ENCODE results near the gene IGSF8. TPM values are rescaled to one million over a fixed set of nuclear protein-coding genes. Genes with fewer than 3 reads are reported as not detected.

IGSF8 gene
- total RNA-seq, 1 experiment from 2014 or later: 56.2 TPM

- Histone ChIP-seq H3T11ph (ENCODE audit: low read length) (no peak overlapping the region), H3K27me3 (ENCODE audit: insufficient read depth, low read length) (peaks cover 3% of the 10 kb centered on the region; the same call in 1 of the 2 replicates), H3K9ac (ENCODE audit: extremely low read depth, insufficient read length, low read length) (no peak overlapping the region), H2BK12ac (ENCODE audit: insufficient read length, low read depth, low read length) (no peak overlapping the region), H3K79me1 (ENCODE audit: insufficient read depth, low read depth, low read length, poor library complexity, severe bottlenecking) (no peaks in the 10 kb centered on the region), H4K5ac (ENCODE audit: insufficient read length, low read depth, low read length) (no peak overlapping the region), H3K4ac (ENCODE audit: low read depth, low read length) (no peak overlapping the region), H3K79me2 (ENCODE audit: insufficient read depth, low read length) (no peaks in the 10 kb centered on the region), H3K9me3 (ENCODE audit: control insufficient read depth, low read depth, low read length) (no peaks in the 10 kb centered on the region), H3K18ac (ENCODE audit: insufficient read length, low read depth, low read length) (no peak overlapping the region), H3K23ac (ENCODE audit: insufficient read length, low read depth, low read length) (no peak overlapping the region), H2AFZ (ENCODE audit: low read length) (no peak overlapping the region), H3K56ac (ENCODE audit: insufficient read length, low read depth, low read length) (no peak overlapping the region), H3K23me2 (ENCODE audit: insufficient read length, low read depth, low read length, poor library complexity, severe bottlenecking) (no peaks in the 10 kb centered on the region), H3K4me2 (ENCODE audit: insufficient read depth, insufficient read length, low read length) (no peak overlapping the region), H3K4me1 (ENCODE audit: insufficient read depth, low read length) (no peaks in the 10 kb centered on the region; the same call in 1 of the 2 replicates), H3K27ac (ENCODE audit: insufficient read length, low read depth, low read length) (no peak overlapping the region), H2BK120ac (ENCODE audit: low read depth, low read length, poor library complexity, severe bottlenecking) (no peak overlapping the region), H2BK20ac (ENCODE audit: low read depth, low read length, poor library complexity, severe bottlenecking) (no peak overlapping the region), H2BK5ac (ENCODE audit: insufficient read length, low read length) (no peak overlapping the region), H2AK5ac (ENCODE audit: insufficient read length, low read length) (no peak overlapping the region), H4K91ac (ENCODE audit: insufficient read length, low read depth, low read length) (no peak overlapping the region), H4K8ac (replicated peaks; ENCODE audit: insufficient read length, low read depth, low read length) (no peak overlapping the region), H3K14ac (ENCODE audit: insufficient read depth, low read length) (no peak overlapping the region), H4K20me1 (ENCODE audit: control insufficient read depth, insufficient read depth, insufficient read length) (no peaks in the 10 kb centered on the region), H2BK15ac (ENCODE audit: low read depth, low read length) (no peak overlapping the region)
- Mint-ChIP-seq H3K4me1 (peaks cover 9 to 10% of the 10 kb centered on the region in 2 experiments), H3K9me3 (no peaks in the 10 kb centered on the region; a peak in 1 of 5 replicates), H3K4me3 (no peak overlapping the region), H3K36me3 (ENCODE audit: insufficient read depth in 1 of 3, low read depth in 3 of 3) (peaks cover 10 to 29% (median 14%) of the 10 kb centered on the region in 3 experiments; a peak in 6 of 7 replicates), H3K27me3 (ENCODE audit: low read depth) (peaks cover 46% of the 10 kb centered on the region), H3K27ac (no peak overlapping the region)
- no peak for DNase-seq
- no peak for TF ChIP-seq CTCF (conservative IDR thresholded peaks at IDR 0.05)
- no CpG with 5 or more reads among the region's 5 CpGs for WGBS (ENCODE audit: extremely low coverage, insufficient read length, low lambda C conversion rate)
Observed at GRCh38 chr1:160086456-160086892, 11.9 kb downstream of the IGSF8 start.

Data from H9 (cell line).